ENCODE data around the gene SDK1.

DNA sequence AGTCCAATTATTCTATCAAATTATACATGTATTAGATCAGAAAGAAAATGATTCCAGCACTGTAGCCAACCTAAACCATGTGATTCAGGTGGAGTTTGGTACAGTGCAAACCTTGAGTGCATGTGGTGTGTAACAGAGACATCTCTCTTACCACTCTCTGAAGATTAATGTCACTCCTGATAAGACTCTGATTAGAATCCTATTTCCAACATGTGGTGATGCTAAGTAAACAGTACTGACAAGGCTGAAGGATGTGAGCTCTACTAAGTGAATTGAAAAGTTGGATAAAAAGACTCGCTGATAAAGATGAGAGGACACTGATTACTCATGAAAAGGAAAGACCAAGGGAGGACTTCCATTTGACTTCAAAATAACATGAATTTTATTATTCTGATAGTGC is 232.0 kb downstream of the SDK1 start:
- TF ChIP-seq, protein P1, sequence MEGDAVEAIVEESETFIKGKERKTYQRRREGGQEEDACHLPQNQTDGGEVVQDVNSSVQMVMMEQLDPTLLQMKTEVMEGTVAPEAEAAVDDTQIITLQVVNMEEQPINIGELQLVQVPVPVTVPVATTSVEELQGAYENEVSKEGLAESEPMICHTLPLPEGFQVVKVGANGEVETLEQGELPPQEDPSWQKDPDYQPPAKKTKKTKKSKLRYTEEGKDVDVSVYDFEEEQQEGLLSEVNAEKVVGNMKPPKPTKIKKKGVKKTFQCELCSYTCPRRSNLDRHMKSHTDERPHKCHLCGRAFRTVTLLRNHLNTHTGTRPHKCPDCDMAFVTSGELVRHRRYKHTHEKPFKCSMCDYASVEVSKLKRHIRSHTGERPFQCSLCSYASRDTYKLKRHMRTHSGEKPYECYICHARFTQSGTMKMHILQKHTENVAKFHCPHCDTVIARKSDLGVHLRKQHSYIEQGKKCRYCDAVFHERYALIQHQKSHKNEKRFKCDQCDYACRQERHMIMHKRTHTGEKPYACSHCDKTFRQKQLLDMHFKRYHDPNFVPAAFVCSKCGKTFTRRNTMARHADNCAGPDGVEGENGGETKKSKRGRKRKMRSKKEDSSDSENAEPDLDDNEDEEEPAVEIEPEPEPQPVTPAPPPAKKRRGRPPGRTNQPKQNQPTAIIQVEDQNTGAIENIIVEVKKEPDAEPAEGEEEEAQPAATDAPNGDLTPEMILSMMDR (IDR thresholded peaks at IDR 0.05): no peak
- TF ChIP-seq POLR2A (IDR thresholded peaks at IDR 0.05): no peak

Data from vagina (tissue), 2 donors.